ENCODE results near the gene EVA1C.
"Not testable (repeated sequence)": the region's sequence is repeated elsewhere in the genome, so short reads cannot be mapped to it uniquely, and the experiment has no call there.

Gene EVA1C

DNA sequence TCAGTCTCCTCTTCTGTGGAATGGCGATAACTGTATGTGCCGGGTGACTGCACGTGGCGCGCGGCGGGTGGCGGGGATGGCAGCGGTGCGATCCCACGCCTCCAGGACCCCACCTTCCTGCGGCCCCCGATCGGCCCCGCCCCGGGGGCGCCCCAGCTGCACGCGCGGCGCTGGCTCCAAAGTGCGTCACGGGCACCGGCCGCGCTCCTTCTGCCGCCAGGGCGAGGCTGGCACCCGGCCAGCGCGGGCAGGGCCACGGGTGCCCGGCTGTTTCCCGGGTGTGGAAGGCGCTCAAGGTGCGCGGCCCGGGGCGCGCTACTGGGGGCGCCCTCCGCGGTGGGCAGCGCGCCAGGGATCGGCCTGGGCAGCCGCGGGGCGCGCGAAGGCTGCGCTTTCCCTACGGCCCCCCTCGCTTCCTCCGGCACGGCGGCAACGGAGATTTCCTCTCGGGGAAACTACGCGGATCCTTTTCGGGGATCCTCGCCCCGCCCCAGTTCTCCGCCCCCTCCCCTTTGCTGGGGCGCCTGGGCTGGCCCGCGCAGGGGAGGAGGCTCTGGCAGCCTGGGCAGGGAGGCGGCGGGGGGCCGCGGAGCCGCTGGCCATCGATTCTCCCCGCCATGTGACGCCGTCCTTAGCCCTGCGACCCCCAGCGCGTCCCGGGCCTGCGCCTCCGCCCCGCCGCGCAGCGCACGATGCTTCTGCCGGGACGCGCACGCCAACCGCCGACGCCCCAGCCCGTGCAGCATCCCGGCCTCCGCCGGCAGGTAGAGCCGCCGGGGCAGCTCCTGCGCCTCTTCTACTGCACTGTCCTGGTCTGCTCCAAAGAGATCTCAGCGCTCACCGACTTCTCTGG lies at the start of gene EVA1C:
Gene EVA1C (plus strand): TSS at position 545 of the 853 bp plus-strand sequence. CDS start 148 bp downstream, at position 693.
- Mint-ChIP-seq H3K9me3 (no peaks in the 10 kb centered on the region), H3K27ac (peak within 1 kb of the TSS; percentile 96 to 99)

DNA sequence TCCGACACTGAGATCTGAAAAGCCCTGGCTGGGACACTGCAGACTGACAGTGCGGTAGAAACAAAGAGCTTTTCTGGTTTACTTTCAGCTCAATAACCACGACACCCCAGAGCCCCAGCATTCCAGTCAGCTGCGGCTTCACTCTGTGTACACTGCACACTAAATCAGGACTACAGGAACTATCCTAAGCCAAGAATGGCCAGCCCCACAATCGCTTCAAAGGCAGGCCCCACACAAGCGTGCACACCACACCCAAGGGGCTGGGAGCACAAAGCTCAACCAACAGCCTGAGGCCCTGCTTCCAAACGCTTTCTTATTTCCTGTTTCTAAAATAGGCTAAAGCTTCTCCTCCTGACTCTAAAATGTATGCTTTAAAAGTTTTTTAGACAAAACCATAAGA lies 48.1 kb upstream of the EVA1C start:
- Mint-ChIP-seq H3K4me3 (no peak overlapping the region), H3K9me3 (no peaks in the 10 kb centered on the region), H3K27ac (peak overlapping the region in 1 of 2 donors; percentile 91), H3K4me1 (no peaks in the 10 kb centered on the region), H3K27me3 (no peaks in the 10 kb centered on the region)
- DNase-seq (no peak), ATAC-seq (no peak)

More for the DNA sequence above, at the start of gene EVA1C:
- peaks cover 69% of the 10 kb centered on the region for H3K4me1 Mint-ChIP-seq
- DNase-seq, result peak; percentile 71 to 73
- ATAC-seq, result peak; percentile 74
- no peaks in the 10 kb centered on the region for H3K27me3 Mint-ChIP-seq
- peak within 1 kb of the TSS; percentile 96 to 97 for H3K4me3 Mint-ChIP-seq

DNA sequence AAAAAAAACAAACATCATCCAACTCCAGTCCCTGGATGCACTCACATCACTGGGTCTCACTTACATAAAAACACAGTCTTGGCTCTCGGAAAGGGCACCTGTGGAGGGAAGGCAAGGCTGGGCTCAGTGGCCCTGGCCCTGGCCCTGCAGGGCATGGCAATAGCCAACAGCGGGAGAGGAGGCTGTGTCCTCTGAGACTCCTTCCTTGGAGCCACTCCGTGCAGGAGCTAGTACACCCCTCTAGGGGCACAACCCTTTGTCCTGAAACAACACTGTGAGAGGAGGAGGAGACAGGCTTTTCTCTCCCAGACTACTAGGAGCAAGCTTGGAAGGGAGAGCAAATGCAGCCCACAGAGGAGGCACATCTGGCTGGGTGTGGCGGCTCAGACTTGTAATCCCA lies 47.7 kb upstream of the EVA1C start:
- Mint-ChIP-seq H3K4me3 (no peak overlapping the region), H3K9me3 (no peaks in the 10 kb centered on the region), H3K27me3 (no peaks in the 10 kb centered on the region), H3K4me1 (no peaks in the 10 kb centered on the region), H3K27ac (peak overlapping the region; percentile 37 to 91)
- DNase-seq, result no peak
- ATAC-seq, result no peak

- Mint-ChIP-seq H3K4me1 (peaks cover 3% of the 10 kb centered on the region), H3K9me3 (no peaks in the 10 kb centered on the region), H3K27me3 (no peaks in the 10 kb centered on the region), H3K4me3 (no peak overlapping the region), H3K27ac (peak overlapping the region; percentile 19 to 71)
- no peak for DNase-seq
- no peak for ATAC-seq
These were observed 46.3 kb upstream of the EVA1C start for GRCh38 chr21:32366191-32366590.

DNA sequence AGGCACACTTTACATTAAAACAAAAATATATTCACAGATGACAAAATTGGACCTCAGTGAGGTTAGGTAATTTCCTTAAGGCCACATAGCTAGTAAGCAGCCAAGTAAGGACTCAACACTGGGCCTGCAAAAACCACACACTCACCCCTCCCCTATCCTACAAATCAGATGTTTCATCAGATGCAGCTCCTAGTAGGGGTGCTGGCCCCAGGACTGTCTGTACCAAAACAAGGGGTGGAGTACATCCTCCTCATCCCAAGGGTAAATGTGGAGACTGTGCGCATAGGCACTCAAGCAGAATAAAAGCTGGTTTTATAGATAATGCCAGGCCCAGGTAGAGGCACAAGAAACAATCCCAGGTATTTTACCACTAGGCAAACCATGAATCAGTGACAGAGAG lies 45.3 kb upstream of the EVA1C start:
- peaks cover 13% of the 10 kb centered on the region for H3K4me1 Mint-ChIP-seq
- DNase-seq (no peak), ATAC-seq (no peak)
- no peak overlapping the region for H3K4me3 Mint-ChIP-seq
- no peaks in the 10 kb centered on the region for H3K9me3 Mint-ChIP-seq
- H3K27me3 Mint-ChIP-seq, result no peaks in the 10 kb centered on the region
- no peak overlapping the region for H3K27ac Mint-ChIP-seq

DNA sequence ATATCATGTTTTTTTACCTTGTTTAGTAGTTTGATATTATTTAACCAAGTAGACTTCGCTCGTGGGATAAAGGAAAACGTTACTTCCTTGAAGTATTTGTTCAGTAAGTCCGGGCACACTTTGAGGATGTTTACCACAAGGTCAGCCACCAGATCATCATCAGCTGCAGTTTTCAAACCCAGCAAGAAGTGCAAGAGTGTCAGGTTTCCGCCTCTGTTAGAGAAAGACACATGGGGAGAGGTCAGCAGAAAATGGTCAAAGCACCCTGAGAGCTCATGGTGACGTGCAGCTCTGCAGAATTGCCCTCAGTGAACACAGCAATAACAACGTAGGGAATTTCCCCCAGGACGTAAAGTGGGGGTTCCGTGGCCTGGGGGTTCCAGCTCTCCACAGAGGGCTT lies 44.1 kb upstream of the EVA1C start:
- no peak for ATAC-seq

GRCh38 chr21:32368961-32369360 lies 43.5 kb upstream of the EVA1C start:
- H3K27me3 Mint-ChIP-seq, H3K4me3 Mint-ChIP-seq, ATAC-seq, DNase-seq, H3K9me3 Mint-ChIP-seq: not testable (repeated sequence)
- H3K4me1 Mint-ChIP-seq, result peaks cover 16% of the 10 kb centered on the region
- H3K27ac Mint-ChIP-seq, result peak overlapping the region in 1 of 2 donors; percentile 15

More for the DNA sequence above, 44.1 kb upstream of the EVA1C start:
- Mint-ChIP-seq H3K27me3 (no peaks in the 10 kb centered on the region), H3K9me3 (no peaks in the 10 kb centered on the region), H3K4me1 (peaks cover 16% of the 10 kb centered on the region), H3K27ac (peak overlapping the region; percentile 34 to 86), H3K4me3 (no peak overlapping the region)
- DNase-seq, result no peak

- H3K4me3 Mint-ChIP-seq, result peak overlapping the region in 1 of 2 donors; percentile 10
These were observed 41.3 kb upstream of the EVA1C start for GRCh38 chr21:32370998-32371766.

GRCh38 chr21:32371913-32372314 lies 40.6 kb upstream of the EVA1C start:
- H3K9me3 Mint-ChIP-seq, result no peaks in the 10 kb centered on the region
- H3K4me3 Mint-ChIP-seq, result peak overlapping the region in 1 of 2 donors; percentile 2
- peak; percentile 85 for ATAC-seq
- no peak for DNase-seq
- H3K4me1 Mint-ChIP-seq, result peaks cover 16% of the 10 kb centered on the region
- no peaks in the 10 kb centered on the region for H3K27me3 Mint-ChIP-seq
- peak overlapping the region; percentile 77 to 97 for H3K27ac Mint-ChIP-seq

More at GRCh38 chr21:32370998-32371766, 41.3 kb upstream of the EVA1C start:
- Mint-ChIP-seq H3K4me1 (peaks cover 16% of the 10 kb centered on the region), H3K9me3 (no peaks in the 10 kb centered on the region), H3K27ac (peak overlapping the region; percentile 77 to 97), H3K27me3 (no peaks in the 10 kb centered on the region)
- no peak for DNase-seq
- ATAC-seq, result no peak

DNA sequence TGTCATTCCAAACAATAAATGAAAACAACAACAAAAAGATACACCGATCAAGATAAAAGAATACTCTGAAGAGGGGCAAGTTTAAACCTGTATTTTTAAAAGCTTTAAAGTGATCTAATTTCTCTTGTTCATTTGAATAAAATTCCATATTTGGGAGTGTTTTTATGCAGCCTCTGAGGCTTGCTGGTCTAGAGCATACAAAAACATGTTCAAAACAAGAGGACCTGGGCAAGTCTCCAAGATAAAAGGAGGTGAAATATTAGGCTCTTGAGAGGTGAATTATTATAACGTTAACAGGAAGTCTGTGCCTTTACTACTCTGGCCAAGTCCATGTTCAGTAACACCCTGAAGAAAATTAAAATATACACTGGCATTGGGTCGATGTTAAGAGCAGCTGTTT lies 39.8 kb upstream of the EVA1C start:
- ATAC-seq, result no peak
- no peaks in the 10 kb centered on the region for H3K9me3 Mint-ChIP-seq
- H3K4me1 Mint-ChIP-seq, result peaks cover 16% of the 10 kb centered on the region
- H3K27me3 Mint-ChIP-seq, result no peaks in the 10 kb centered on the region
- H3K27ac Mint-ChIP-seq, result no peak overlapping the region
- DNase-seq, result no peak
- H3K4me3 Mint-ChIP-seq, result no peak overlapping the region

DNA sequence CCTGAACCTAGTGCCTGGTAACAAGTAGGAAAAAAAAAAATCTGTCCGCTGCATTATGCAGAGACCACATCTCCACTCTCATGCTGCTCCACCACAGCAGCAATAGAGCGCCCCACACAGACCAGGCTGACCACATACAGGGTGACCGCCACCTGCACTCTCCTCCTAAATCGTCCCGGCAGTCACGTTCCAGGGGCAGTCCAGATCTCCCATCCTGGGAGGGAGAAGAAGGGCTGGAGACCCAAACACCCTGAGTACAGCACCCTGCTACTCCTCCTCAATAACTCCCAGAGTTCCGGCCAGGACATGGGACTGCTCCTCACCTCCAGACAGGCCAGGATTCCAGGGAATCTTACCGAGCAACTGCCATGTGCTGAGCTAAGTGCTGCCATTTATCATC lies 35.0 kb upstream of the EVA1C start:
- no peak overlapping the region for H3K4me3 Mint-ChIP-seq
- H3K9me3 Mint-ChIP-seq, result no peaks in the 10 kb centered on the region
- H3K4me1 Mint-ChIP-seq, result no peaks in the 10 kb centered on the region
- DNase-seq (no peak), ATAC-seq (no peak)
- no peaks in the 10 kb centered on the region for H3K27me3 Mint-ChIP-seq
- H3K27ac Mint-ChIP-seq, result peak overlapping the region in 1 of 2 donors; percentile 19

- Mint-ChIP-seq H3K9me3 (no peaks in the 10 kb centered on the region), H3K27me3 (no peaks in the 10 kb centered on the region), H3K4me1 (no peaks in the 10 kb centered on the region), H3K4me3 (no peak overlapping the region), H3K27ac (peak overlapping the region; percentile 6 to 57)
- ATAC-seq (no peak), DNase-seq (no peak)
These were observed 34.5 kb upstream of the EVA1C start for GRCh38 chr21:32377991-32378390.

DNA sequence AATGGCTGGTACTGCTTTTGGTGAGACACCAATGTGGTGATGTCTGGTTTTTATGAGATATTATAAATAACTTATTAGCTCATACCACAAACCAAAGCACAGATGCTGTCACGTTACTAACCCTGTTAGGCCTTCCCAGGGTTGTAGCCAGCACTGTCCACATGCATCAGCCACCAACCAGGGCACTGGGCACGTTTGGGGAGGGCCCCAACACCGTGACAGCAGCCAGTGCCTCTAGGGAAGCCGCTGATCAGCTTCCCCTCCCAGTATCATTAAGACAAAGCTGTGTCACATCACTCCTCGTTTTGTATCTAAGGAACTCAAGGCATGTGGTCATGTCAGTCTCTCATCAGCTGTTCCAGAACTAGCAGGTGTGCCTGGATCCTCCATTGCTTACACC lies 33.5 kb upstream of the EVA1C start:
- Mint-ChIP-seq H3K27me3 (no peaks in the 10 kb centered on the region), H3K27ac (no peak overlapping the region), H3K9me3 (no peaks in the 10 kb centered on the region), H3K4me3 (no peak overlapping the region), H3K4me1 (no peaks in the 10 kb centered on the region)
- DNase-seq (no peak), ATAC-seq (no peak)

GRCh38 chr21:32380940-32381339 lies 31.6 kb upstream of the EVA1C start:
- DNase-seq (no peak), ATAC-seq (no peak)
- peak overlapping the region in 1 of 2 donors; percentile 41 for H3K27ac Mint-ChIP-seq
- H3K9me3 Mint-ChIP-seq, result no peaks in the 10 kb centered on the region
- H3K27me3 Mint-ChIP-seq, result no peaks in the 10 kb centered on the region
- H3K4me1 Mint-ChIP-seq, result peaks cover 8% of the 10 kb centered on the region
- H3K4me3 Mint-ChIP-seq, result no peak overlapping the region

DNA sequence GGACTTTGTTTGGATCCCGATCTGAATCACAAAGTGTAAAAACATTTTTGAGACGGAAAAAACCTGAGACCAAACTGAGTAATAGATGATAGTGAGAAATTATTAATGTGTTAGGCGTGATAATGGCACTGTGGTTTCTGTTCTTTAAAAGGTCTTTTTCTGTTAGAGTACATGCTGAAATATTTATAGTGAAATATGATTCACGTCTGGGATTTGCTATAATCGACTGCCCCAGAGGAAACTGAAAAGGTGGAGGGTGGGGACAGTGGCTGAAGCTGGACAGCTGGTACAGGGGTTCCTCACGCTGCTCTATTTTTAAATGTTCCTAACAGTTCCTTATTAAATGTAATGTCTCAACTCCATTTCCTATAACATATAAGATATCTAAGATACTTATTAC lies 30.9 kb upstream of the EVA1C start:
- Mint-ChIP-seq H3K4me1 (peaks cover 8% of the 10 kb centered on the region), H3K4me3 (no peak overlapping the region), H3K27ac (peak overlapping the region in 1 of 2 donors; percentile 57), H3K9me3 (no peaks in the 10 kb centered on the region), H3K27me3 (no peaks in the 10 kb centered on the region)
- no peak for ATAC-seq
- no peak for DNase-seq

GRCh38 chr21:32382108-32382644 lies 30.3 kb upstream of the EVA1C start:
- ATAC-seq (no peak), DNase-seq (no peak)
- Mint-ChIP-seq H3K27ac (peak overlapping the region in 1 of 2 donors; percentile 57), H3K4me1 (peaks cover 14% of the 10 kb centered on the region), H3K27me3 (no peaks in the 10 kb centered on the region), H3K4me3 (no peak overlapping the region), H3K9me3 (no peaks in the 10 kb centered on the region)

Data from stimulated activated naive CD8-positive, alpha-beta T cell treated with anti-CD3 and anti-CD28 coated beads, Interleukin-15, amount 100 ng/mL, for 72 hours (primary cell).